Liver (tissue), 9 donors: ENCODE data around the gene CARM1. TPM values are rescaled to one million over a fixed set of nuclear protein-coding genes. Genes with fewer than 3 reads are reported as not detected.

Experiments
- DNase-seq: peaks from one replicate; pipeline ENCODE4 v3.0.0-alpha.2; 2017; ENCODE audit warnings: low spot score
- H3K27ac ChIP-seq, 2 donors: one replicate each; pipeline ENCODE4 v1.7.0; 2013; ENCODE audit warnings: inconsistent platforms in 2 of 2, low read length in 2 of 2, control low read depth in 1 of 2, low read depth in 1 of 2, mild to moderate bottlenecking in 1 of 2
- H3K27me3 ChIP-seq, 4 donors: one replicate each; pipeline versions ENCODE4 v1.6.1 to v1.7.0; 2013; ENCODE audit warnings: low read length in 3 of 4, inconsistent platforms in 1 of 4, mild to moderate bottlenecking in 1 of 4, moderate library complexity in 1 of 4; ENCODE audit not compliant: control insufficient read depth in 4 of 4, insufficient read depth in 4 of 4
- H3K36me3 ChIP-seq, 4 donors: one replicate each; pipeline versions ENCODE4 v1.6.1 to v1.7.0; 2013; ENCODE audit warnings: low read length in 3 of 4, mild to moderate bottlenecking in 3 of 4, low read depth in 1 of 4, moderate library complexity in 1 of 4; ENCODE audit not compliant: control insufficient read depth in 4 of 4, insufficient read depth in 3 of 4
- H3K4me1 ChIP-seq, 4 donors: one replicate each; pipeline versions ENCODE4 v1.6.1 to v1.7.0; 2013; ENCODE audit warnings: low read length in 3 of 4, mild to moderate bottlenecking in 3 of 4, moderate library complexity in 1 of 4; ENCODE audit not compliant: control insufficient read depth in 4 of 4, insufficient read depth in 4 of 4
- H3K4me3 ChIP-seq, 3 donors: one replicate each; pipeline versions ENCODE4 v1.6.1 to v1.7.0; 2013; ENCODE audit warnings: low read length in 3 of 3, control low read depth in 1 of 3, low read depth in 1 of 3, mild to moderate bottlenecking in 1 of 3
- H3K9ac ChIP-seq, 2 donors: one replicate each; pipeline ENCODE4 v1.7.0; 2013; ENCODE audit warnings: low read length in 2 of 2, mild to moderate bottlenecking in 2 of 2, moderate library complexity in 2 of 2, control low read depth in 1 of 2, low read depth in 1 of 2
- H3K9me3 ChIP-seq, 4 donors: one replicate each; pipeline versions ENCODE4 v1.6.1 to v1.7.0; 2013; ENCODE audit warnings: low read length in 3 of 4; ENCODE audit not compliant: control insufficient read depth in 4 of 4
- ATF3 ChIP-seq: IDR thresholded peaks from 2 replicates; pipeline ENCODE4 v1.6.1; 2016; ENCODE audit warnings: antibody characterized with exemption
- EGR1 ChIP-seq, 2 donors: IDR thresholded peaks; 2 replicates each; pipeline ENCODE4 v1.6.1; 2016 to 2018; ENCODE audit warnings: antibody characterized with exemption in 2 of 2, low read depth in 2 of 2
- FOXA1 ChIP-seq: IDR thresholded peaks from 2 replicates; pipeline ENCODE4 v1.6.1; 2016; ENCODE audit warnings: antibody characterized with exemption
- FOXA2 ChIP-seq: IDR thresholded peaks from 2 replicates; pipeline ENCODE4 v1.6.1; 2016; ENCODE audit warnings: antibody characterized with exemption
- GABPA ChIP-seq, 2 donors: IDR thresholded peaks in 1 of 2; conservative IDR thresholded peaks in 1 of 2; 2 replicates each; pipeline ENCODE4 v1.6.1; 2016; ENCODE audit warnings: antibody characterized with exemption in 2 of 2, mild to moderate bottlenecking in 1 of 2, moderate library complexity in 1 of 2
- HNF4A ChIP-seq, 2 donors: conservative IDR thresholded peaks; 2 replicates each; pipeline ENCODE4 v1.6.1; 2016; ENCODE audit warnings: antibody characterized with exemption in 2 of 2, mild to moderate bottlenecking in 2 of 2
- HNF4G ChIP-seq: IDR thresholded peaks from 2 replicates; pipeline ENCODE4 v1.6.1; 2016; ENCODE audit warnings: antibody characterized with exemption
- NR2F2 ChIP-seq: IDR thresholded peaks from 2 replicates; pipeline ENCODE4 v1.6.1; 2016; ENCODE audit warnings: antibody characterized with exemption
- RAD21 ChIP-seq, 2 donors: IDR thresholded peaks; 2 replicates each; pipeline ENCODE4 v1.6.1; 2016; ENCODE audit warnings: antibody characterized with exemption in 2 of 2, mild to moderate bottlenecking in 2 of 2
- REST ChIP-seq: IDR thresholded peaks from 2 replicates; pipeline ENCODE4 v1.6.1; 2016; ENCODE audit warnings: antibody characterized with exemption, mild to moderate bottlenecking
- RXRA ChIP-seq, 2 donors: IDR thresholded peaks; 2 replicates each; pipeline ENCODE4 v1.6.1; 2017 to 2018; ENCODE audit warnings: antibody characterized with exemption in 2 of 2, mild to moderate bottlenecking in 1 of 2
- SP1 ChIP-seq: IDR thresholded peaks from 2 replicates; pipeline ENCODE4 v1.6.1; 2018; ENCODE audit warnings: antibody characterized with exemption, mild to moderate bottlenecking
- YY1 ChIP-seq: IDR thresholded peaks from 2 replicates; pipeline ENCODE4 v1.6.1; 2016; ENCODE audit warnings: antibody characterized with exemption, mild to moderate bottlenecking
- ZBTB33 ChIP-seq: IDR thresholded peaks from 2 replicates; pipeline ENCODE4 v1.6.1; 2016; ENCODE audit warnings: antibody characterized with exemption
- WGBS: extraction: QIAGEN DNeasy Blood & Tissue Kit; methylation state at CpG from one replicate; pipeline ENCODE4 v1.1.7; 2013; 5-methylcytosine and 5-hydroxymethylcytosine counted together
- polyA plus RNA-seq, 2 donors: library from polyadenylated mRNA; stranded (reverse) in 1 of 2; unstranded in 1 of 2; fragments of 200-250 nt in 1 of 2; fragments of >200 nt in 1 of 2; fragmentation: Nextera tagmentation in 1 of 2; extraction: Ambion mirVana in 1 of 2; gene quantifications; one replicate each; pipeline versions ENCODE4 v1.2.1 to v1.2.3, GENCODE V29; 2013 to 2015
- total RNA-seq, 2 donors: library from RNA; depleted of rRNA; stranded (reverse); fragments of >200 nt; gene quantifications; one replicate each; pipeline ENCODE4 v1.2.3, GENCODE V29; 2014
- TF ChIP-seq, protein P1 (sequence below): IDR thresholded peaks from 2 replicates; pipeline ENCODE4 v1.6.1; 2016; ENCODE audit warnings: antibody characterized with exemption
- donor health status: healthy.
- donor health status: healthy.
- donor health status: healthy.
- donor health status: healthy.
- donor health status: healthy.

The CARM1 gene
- total and polyA plus RNA-seq, 4 donors = 5.1 to 18.3 (median 15.1) TPM

GRCh38 chr19:10881403-10882107, 10.2 kb downstream of the CARM1 start:
- TF ChIP-seq NR2F2 = peak; percentile 88
- TF ChIP-seq RXRA (IDR thresholded peaks at IDR 0.05) = peak; percentile 72 to 92
- TF ChIP-seq FOXA2 = no peak
- TF ChIP-seq HNF4A (conservative IDR thresholded peaks at IDR 0.05) = peak; percentile 32 to 58
- TF ChIP-seq EGR1 (IDR thresholded peaks at IDR 0.05; ENCODE audit: low read depth in 2 of 2) = no peak
- TF ChIP-seq HNF4G = no peak
- TF ChIP-seq, protein P1, sequence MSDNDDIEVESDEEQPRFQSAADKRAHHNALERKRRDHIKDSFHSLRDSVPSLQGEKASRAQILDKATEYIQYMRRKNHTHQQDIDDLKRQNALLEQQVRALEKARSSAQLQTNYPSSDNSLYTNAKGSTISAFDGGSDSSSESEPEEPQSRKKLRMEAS = no peak
- TF ChIP-seq RAD21 (IDR thresholded peaks at IDR 0.05) = no peak
- no peak for TF ChIP-seq GABPA (IDR thresholded peaks at IDR 0.05 in 1 of 2, conservative IDR thresholded peaks at IDR 0.05 in 1 of 2)
- no peak for TF ChIP-seq ATF3
- TF ChIP-seq REST = no peak
- no peak for TF ChIP-seq FOXA1
- peak; percentile 25 for TF ChIP-seq SP1
- no peak for TF ChIP-seq YY1
- no peak for TF ChIP-seq ZBTB33
- Histone ChIP-seq H3K9me3 (no peaks in the 10 kb centered on the region), H3K4me1 (peaks cover 14 to 27% (median 20%) of the 10 kb centered on the region in 4 donors), H3K36me3 (no peaks in the 10 kb centered on the region), H3K27me3 (no peaks in the 10 kb centered on the region), H3K27ac (no peak overlapping the region), H3K9ac (no peak overlapping the region), H3K4me3 (no peak overlapping the region)
- DNase-seq = peak; percentile 59
- WGBS = 68% methylated on average over 14 of the region's 14 CpGs

- WGBS = 90% methylated on average over 9 of the region's 9 CpGs
- H3K27me3 ChIP-seq = no peaks in the 10 kb centered on the region
- H3K36me3 ChIP-seq = no peaks in the 10 kb centered on the region
- H3K9me3 ChIP-seq = no peaks in the 10 kb centered on the region
- no peak for DNase-seq
- H3K9ac ChIP-seq = no peak overlapping the region
- no peak overlapping the region for H3K27ac ChIP-seq
- no peak for TF ChIP-seq RXRA (IDR thresholded peaks at IDR 0.05)
- TF ChIP-seq YY1 = no peak
- no peak for TF ChIP-seq RAD21 (IDR thresholded peaks at IDR 0.05)
- peaks cover 14 to 27% (median 18%) of the 10 kb centered on the region in 4 donors for H3K4me1 ChIP-seq
- no peak overlapping the region for H3K4me3 ChIP-seq
These were observed 10.7 kb downstream of the CARM1 start for GRCh38 chr19:10882108-10882457.
